Esophagus squamous epithelium (tissue), 5 donors: Measurements from ENCODE around the gene TKTL1. TPM values are rescaled to one million over a fixed set of nuclear protein-coding genes. Genes with fewer than 3 reads are reported as not detected.
A peak's percentile ranks its signal among the peaks of the same experiment; 100 is the strongest.

Experiments used
- DNase-seq: peaks from one replicate; lab custom pipeline; 2025; lab: John Stamatoyannopoulos, UW
- H3K27ac ChIP-seq, 4 donors: fragments of 200-600 bp; sonication (generic); one replicate each; pipeline ENCODE4 v1.5.1; 2016 to 2019; ENCODE audit warnings: mild to moderate bottlenecking in 1 of 4
- H3K27me3 ChIP-seq, 4 donors: fragments of 200-600 bp; sonication (generic); 1 replicate in 3 of 4; 2 replicates in 1 of 4; pipeline versions ENCODE4 v1.5.1 to v1.6.0; 2017 to 2021; ENCODE audit warnings: antibody characterized with exemption in 1 of 4
- H3K36me3 ChIP-seq, 3 donors: fragments of 200-600 bp; sonication (generic); one replicate each; pipeline ENCODE4 v1.5.1; 2016 to 2019
- H3K4me1 ChIP-seq, 3 donors: fragments of 200-600 bp; sonication (generic); one replicate each; pipeline ENCODE4 v1.5.1; 2017 to 2019
- H3K4me3 ChIP-seq, 4 donors: fragments of 200-600 bp; sonication (generic); 1 replicate in 3 of 4; 2 replicates in 1 of 4; pipeline ENCODE4 v1.5.1; 2016 to 2019; ENCODE audit warnings: mild to moderate bottlenecking in 2 of 4, moderate library complexity in 1 of 4
- H3K9me3 ChIP-seq, 3 donors: fragments of 200-600 bp; sonication (generic); one replicate each; pipeline ENCODE4 v1.5.1; 2016 to 2019
- CTCF ChIP-seq, 6 experiments: fragments of 450-650 bp in 4 of 6; fragments of 200-600 bp in 2 of 6; sonication (generic) in 2 of 6; IDR thresholded peaks; one replicate each; pipeline ENCODE4 v1.5.1; 2016 to 2019; ENCODE audit warnings: antibody characterized with exemption in 6 of 6, mild to moderate bottlenecking in 4 of 6, moderate library complexity in 4 of 6
- POLR2A ChIP-seq, 4 donors: fragments of 450-650 bp; IDR thresholded peaks; one replicate each; pipeline ENCODE4 v1.6.1; 2017; ENCODE audit warnings: antibody characterized with exemption in 4 of 4, mild to moderate bottlenecking in 4 of 4, moderate library complexity in 3 of 4
- WGBS, 2 donors: methylation state at CpG; one replicate each; pipeline ENCODE4 v1.1.5; 2018; 5-methylcytosine and 5-hydroxymethylcytosine counted together
- intact Hi-C: fragments of 100-400 bp; cut with DNase I; formaldehyde crosslinking; loops from one replicate; pipeline ENCODE4 v1.15.0; 2022
- total RNA-seq, 4 donors: library from RNA; depleted of rRNA; stranded (reverse); fragments of >200 nt; gene quantifications; one replicate each; pipeline ENCODE4 v1.1.0, GENCODE V29; 2016
- donor health status: DM: yes; HTN: yes; CAD: no.

TKTL1 gene
- total RNA-seq, 4 donors from 2014 or later, result not detected

GRCh38 chrX:154350429-154351182 is 55.0 kb downstream of the TKTL1 start:
- H3K36me3 ChIP-seq, result peaks cover 12 to 76% (median 24%) of the 10 kb centered on the region in 3 donors
- H3K9me3 ChIP-seq, result no peaks in the 10 kb centered on the region
- peak overlapping the region in 2 of 4 donors; percentile 16 to 52 for H3K27ac ChIP-seq
- no peaks in the 10 kb centered on the region for H3K27me3 ChIP-seq
- TF ChIP-seq POLR2A (IDR thresholded peaks at IDR 0.05) (no peak), CTCF (IDR thresholded peaks at IDR 0.05) (no peak)
- DNase-seq, result no peak
- H3K4me3 ChIP-seq, result no peak overlapping the region
- peaks cover 0 to 24% (median 3%) of the 10 kb centered on the region in 3 donors for H3K4me1 ChIP-seq
- intact Hi-C loops, result no loop called here
- 74% methylated on average over 3 of the region's 19 CpGs; no CpG with 5 or more reads in 1 of the 2 donors for WGBS, 2 donors

GRCh38 chrX:154351183-154352011 is 55.8 kb downstream of the TKTL1 start:
- Histone ChIP-seq H3K4me3 (no peak overlapping the region), H3K27me3 (no peaks in the 10 kb centered on the region), H3K4me1 (peaks cover 0 to 24% (median 3%) of the 10 kb centered on the region in 3 donors), H3K27ac (peak overlapping the region in 3 of 4 donors; percentile 7 to 66 (median 52)), H3K9me3 (no peaks in the 10 kb centered on the region), H3K36me3 (peaks cover 12 to 84% (median 25%) of the 10 kb centered on the region in 3 donors)
- WGBS, 2 donors, result 95% methylated on average over 3 of the region's 30 CpGs; no CpG with 5 or more reads in 1 of the 2 donors
- TF ChIP-seq CTCF (IDR thresholded peaks at IDR 0.05) (no peak), POLR2A (IDR thresholded peaks at IDR 0.05) (no peak)
- intact Hi-C loops, result no loop called here
- DNase-seq, result no peak

GRCh38 chrX:154352012-154352401 is 56.4 kb downstream of the TKTL1 start:
- H3K36me3 ChIP-seq, result peaks cover 12 to 90% (median 31%) of the 10 kb centered on the region in 3 donors
- intact Hi-C loops, result no loop called here
- H3K27ac ChIP-seq, result peak overlapping the region in 2 of 4 donors; percentile 52 to 66
- H3K4me1 ChIP-seq, result peaks cover 0 to 24% (median 3%) of the 10 kb centered on the region in 3 donors
- no peaks in the 10 kb centered on the region for H3K9me3 ChIP-seq
- no peak overlapping the region for H3K4me3 ChIP-seq
- no peak for DNase-seq
- TF ChIP-seq POLR2A (IDR thresholded peaks at IDR 0.05) (no peak), CTCF (IDR thresholded peaks at IDR 0.05) (no peak)
- WGBS, 2 donors, result 100% methylated on average over 1 of the region's 14 CpGs; no CpG with 5 or more reads in 1 of the 2 donors
- H3K27me3 ChIP-seq, result no peaks in the 10 kb centered on the region

GRCh38 chrX:154352466-154352865 is 56.9 kb downstream of the TKTL1 start:
- WGBS, 2 donors, result no CpG with 5 or more reads among the region's 13 CpGs
- Histone ChIP-seq H3K27me3 (no peaks in the 10 kb centered on the region), H3K9me3 (no peaks in the 10 kb centered on the region), H3K4me1 (peaks cover 0 to 19% (median 1%) of the 10 kb centered on the region in 3 donors), H3K4me3 (no peak overlapping the region), H3K36me3 (peaks cover 12 to 95% (median 36%) of the 10 kb centered on the region in 3 donors), H3K27ac (peak overlapping the region in 2 of 4 donors; percentile 52 to 66)
- TF ChIP-seq CTCF (IDR thresholded peaks at IDR 0.05), result no peak
- no peak for TF ChIP-seq POLR2A (IDR thresholded peaks at IDR 0.05)
- no peak for DNase-seq
- intact Hi-C loops, result no loop called here
